SK-N-SH (cell line): ENCODE results near the gene CACNA1D. TPM values are rescaled to one million over a fixed set of nuclear protein-coding genes. Genes with fewer than 3 reads are reported as not detected.

Source experiments
- CTCF ChIA-PET: fragments of 300-600, 350-600 bp; formaldehyde crosslinking; extraction: SDS; loops from one replicate; lab custom pipeline; 2021; lab: Yijun Ruan, JAX
- POLR2A ChIA-PET: fragments of 350-600 bp; sonication (Branson Sonifier 250); formaldehyde crosslinking; extraction: SDS; loops from one replicate; lab custom pipeline; 2020; ENCODE audit warnings: antibody characterized with exemption, inconsistent platforms; lab: Yijun Ruan, JAX
- DNase-seq: peaks from one replicate; pipeline ENCODE4 v3.0.0; 2012
- H2AFZ ChIP-seq: fragments of 200-600 bp; sonication (generic); 2 replicates; pipeline ENCODE4 v1.8.1; 2016; ENCODE audit warnings: antibody characterized with exemption, mild to moderate bottlenecking, low read depth
- H3F3A ChIP-seq: fragments of 200-600 bp; sonication (generic); replicated peaks from 2 replicates; pipeline ENCODE3; 2016; ENCODE audit warnings: antibody characterized with exemption, mild to moderate bottlenecking; ENCODE audit not compliant: insufficient read depth
- H3K27ac ChIP-seq, 2 experiments: fragments of 200-500 bp in 1 of 2; fragments of 200-600 bp in 1 of 2; sonication (Bioruptor generic) in 1 of 2; sonication (generic), shearing (Covaris generic) in 1 of 2; 2 replicates each; pipeline versions ENCODE4 v1.5.1 to v1.6.1; 2014 to 2016; ENCODE audit warnings: low read depth in 2 of 2, inconsistent platforms in 1 of 2, low read length in 1 of 2, mild to moderate bottlenecking in 1 of 2, mixed read lengths in 1 of 2
- H3K27me3 ChIP-seq: fragments of 200-600 bp; sonication (generic), shearing (Covaris generic); 2 replicates; pipeline ENCODE4 v1.6.1; 2016; ENCODE audit warnings: mixed run types; ENCODE audit not compliant: insufficient read depth
- H3K36me3 ChIP-seq, 2 experiments: fragments of 200-500 bp in 1 of 2; fragments of 200-600 bp in 1 of 2; sonication (Bioruptor generic) in 1 of 2; sonication (generic) in 1 of 2; replicated peaks in 1 of 2; 2 replicates each; pipeline versions ENCODE3 to v1.5.1; 2014 to 2016; ENCODE audit warnings: low read length in 1 of 2, mild to moderate bottlenecking in 1 of 2; ENCODE audit not compliant: insufficient read depth in 2 of 2, control insufficient read depth in 1 of 2
- H3K4me1 ChIP-seq, 2 experiments: fragments of 200-500 bp in 1 of 2; fragments of 200-600 bp in 1 of 2; sonication (Bioruptor generic) in 1 of 2; sonication (generic), shearing (Covaris generic) in 1 of 2; 2 replicates each; pipeline versions ENCODE4 v1.5.1 to v1.6.1; 2014 to 2016; ENCODE audit warnings: low read depth in 1 of 2, low read length in 1 of 2, mixed run types in 1 of 2; ENCODE audit not compliant: insufficient read depth in 2 of 2, control insufficient read depth in 1 of 2
- H3K4me2 ChIP-seq: fragments of 200-600 bp; sonication (generic), shearing (Covaris generic); 2 replicates; pipeline ENCODE4 v1.6.1; 2017; ENCODE audit warnings: mixed run types
- H3K4me3 ChIP-seq, 2 experiments: fragments of 200-500 bp in 1 of 2; fragments of 200-600 bp in 1 of 2; sonication (Bioruptor generic) in 1 of 2; sonication (generic), shearing (Covaris generic) in 1 of 2; 2 replicates each; pipeline versions ENCODE4 v1.5.1 to v1.8.1; 2014 to 2016; ENCODE audit warnings: low read depth in 2 of 2, inconsistent platforms in 1 of 2, low read length in 1 of 2, mild to moderate bottlenecking in 1 of 2, mixed read lengths in 1 of 2, moderate library complexity in 1 of 2
- H3K79me2 ChIP-seq: fragments of 200-600 bp; sonication (generic); 2 replicates; pipeline ENCODE4 v1.8.1; 2017; ENCODE audit warnings: mild to moderate bottlenecking; ENCODE audit not compliant: insufficient read depth
- H3K9ac ChIP-seq: fragments of 200-600 bp; sonication (generic); 2 replicates; pipeline ENCODE4 v1.6.1; 2017; ENCODE audit warnings: mixed run types
- H3K9me2 ChIP-seq: fragments of 200-600 bp; sonication (generic); 2 replicates; pipeline ENCODE4 v1.6.1; 2017; ENCODE audit warnings: mixed run types
- H3K9me3 ChIP-seq: fragments of 200-600 bp; sonication (generic); 2 replicates; pipeline ENCODE4 v1.6.1; 2017; ENCODE audit warnings: mixed run types, mild to moderate bottlenecking, moderate library complexity
- H4K20me1 ChIP-seq: fragments of 200-600 bp; sonication (generic); 2 replicates; pipeline ENCODE4 v1.6.1; 2017; ENCODE audit warnings: mild to moderate bottlenecking, mixed run types; ENCODE audit not compliant: insufficient read depth
- CHD2 ChIP-seq: fragments of 150-350 bp; IDR thresholded peaks from 2 replicates; pipeline ENCODE4 v1.6.1; 2018; ENCODE audit warnings: low read length; ENCODE audit not compliant: partially characterized antibody
- FOXJ3 ChIP-seq: sonication (generic); formaldehyde crosslinking; IDR thresholded peaks from 2 replicates; pipeline ENCODE4 v1.5.1; 2020; ENCODE audit warnings: mild to moderate bottlenecking, missing genetic modification reagents
- GABPA ChIP-seq: IDR thresholded peaks from 2 replicates; pipeline ENCODE4 v1.4.0; 2012; ENCODE audit warnings: low read depth, mild to moderate bottlenecking
- JUND ChIP-seq: IDR thresholded peaks from 2 replicates; pipeline ENCODE4 v1.4.0; 2012
- NFIC ChIP-seq: IDR thresholded peaks from 2 replicates; pipeline ENCODE4 v1.4.0; 2012; ENCODE audit warnings: borderline replicate concordance
- NRF1 ChIP-seq: IDR thresholded peaks from 2 replicates; pipeline ENCODE4 v1.6.1; 2012; ENCODE audit warnings: low read depth, mild to moderate bottlenecking, low read length
- POLR2AphosphoS5 ChIP-seq: IDR thresholded peaks from 2 replicates; pipeline ENCODE4 v1.6.1; 2012; ENCODE audit warnings: low read depth, low read length
- RAD21 ChIP-seq: IDR thresholded peaks from 2 replicates; pipeline ENCODE4 v1.6.1; 2012; ENCODE audit warnings: mild to moderate bottlenecking, low read length
- RCOR1 ChIP-seq: fragments of 150-350 bp; IDR thresholded peaks from 2 replicates; pipeline ENCODE4 v1.6.1; 2017; ENCODE audit warnings: antibody characterized with exemption, low read length
- SIN3A ChIP-seq: IDR thresholded peaks from 2 replicates; pipeline ENCODE4 v1.6.1; 2012; ENCODE audit warnings: low read depth, mild to moderate bottlenecking, low read length, moderate library complexity, borderline replicate concordance
- SMC3 ChIP-seq: IDR thresholded peaks from 2 replicates; pipeline ENCODE4 v1.6.1; 2012; ENCODE audit warnings: low read depth, low read length, improper control_type of control experiment
- TEAD4 ChIP-seq: IDR thresholded peaks from 2 replicates; pipeline ENCODE4 v1.4.0; 2012; ENCODE audit warnings: mild to moderate bottlenecking, borderline replicate concordance; ENCODE audit not compliant: insufficient read depth
- YY1 ChIP-seq: IDR thresholded peaks from 2 replicates; pipeline ENCODE4 v1.4.0; 2012; ENCODE audit warnings: low read depth, mild to moderate bottlenecking
- WGBS: methylation state at CpG from one replicate; pipeline ENCODE4 v1.1.6; 2017; ENCODE audit warnings: low lambda C conversion rate; 5-methylcytosine and 5-hydroxymethylcytosine counted together
- polyA plus RNA-seq, 3 experiments: library from polyadenylated mRNA; depleted of rRNA; stranded (reverse); fragments of >200 nt; gene quantifications; 2 replicates each; pipeline ENCODE4 v1.2.3, GENCODE V29; 2012
- TF ChIP-seq, protein P1 (sequence below): IDR thresholded peaks from 2 replicates; pipeline ENCODE4 v1.4.0; 2012; ENCODE audit warnings: low read depth, borderline replicate concordance
- TF ChIP-seq, protein P2 (sequence below): fragments of 150-350 bp; IDR thresholded peaks from 2 replicates; pipeline ENCODE4 v1.6.1; 2016; ENCODE audit warnings: mild to moderate bottlenecking, low read depth, low read length

CACNA1D gene
- polyA plus RNA-seq, 1 of the 3 experiments (the other 2 are of a cell fraction), result 0.12 TPM

DNA sequence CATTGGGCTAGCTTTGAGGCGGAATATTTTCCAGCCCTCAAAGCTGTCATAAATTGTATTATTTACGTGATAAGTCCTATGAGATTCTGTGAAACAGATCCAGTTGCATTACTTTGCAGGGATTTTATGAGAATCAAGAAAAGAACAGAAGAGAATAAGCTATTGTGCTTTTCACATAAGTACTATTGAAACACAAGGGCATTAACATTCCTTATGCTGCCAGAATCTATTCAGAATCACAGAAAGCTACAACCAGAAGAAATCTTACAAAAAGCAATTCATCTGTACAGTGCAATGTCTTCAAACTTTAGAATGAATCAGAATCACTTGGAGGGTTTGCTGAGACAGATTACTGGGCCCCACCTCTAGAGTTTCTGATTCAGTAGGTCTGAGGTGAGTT, 10.6 kb upstream of the CACNA1D start:
- Histone ChIP-seq H4K20me1 (no peaks in the 10 kb centered on the region), H3K9me3 (no peaks in the 10 kb centered on the region), H3K79me2 (no peaks in the 10 kb centered on the region), H3K4me1 (peaks cover 0 to 6% of the 10 kb centered on the region in 2 experiments; a peak in 1 of 4 replicates), H3K27ac (no peak overlapping the region), H3K27me3 (no peaks in the 10 kb centered on the region), H3K36me3 (no peaks in the 10 kb centered on the region), H3K4me2 (no peak overlapping the region), H2AFZ (no peak overlapping the region)
- 54% methylated on average over 2 of the region's 2 CpGs for WGBS
- CTCF ChIA-PET, result interaction anchor here (0.6 to 0.9 kb wide), 2 partner anchors 103 to 251 kb away, joined by 3 to 4 read pairs; no protein-coding TSS in a partner anchor
- DNase-seq, result no peak
- TF ChIP-seq JUND (no peak), GABPA (no peak), RAD21 (no peak), TEAD4 (no peak), POLR2AphosphoS5 (no peak), SMC3 (no peak), YY1 (no peak)
- TF ChIP-seq, protein P1, sequence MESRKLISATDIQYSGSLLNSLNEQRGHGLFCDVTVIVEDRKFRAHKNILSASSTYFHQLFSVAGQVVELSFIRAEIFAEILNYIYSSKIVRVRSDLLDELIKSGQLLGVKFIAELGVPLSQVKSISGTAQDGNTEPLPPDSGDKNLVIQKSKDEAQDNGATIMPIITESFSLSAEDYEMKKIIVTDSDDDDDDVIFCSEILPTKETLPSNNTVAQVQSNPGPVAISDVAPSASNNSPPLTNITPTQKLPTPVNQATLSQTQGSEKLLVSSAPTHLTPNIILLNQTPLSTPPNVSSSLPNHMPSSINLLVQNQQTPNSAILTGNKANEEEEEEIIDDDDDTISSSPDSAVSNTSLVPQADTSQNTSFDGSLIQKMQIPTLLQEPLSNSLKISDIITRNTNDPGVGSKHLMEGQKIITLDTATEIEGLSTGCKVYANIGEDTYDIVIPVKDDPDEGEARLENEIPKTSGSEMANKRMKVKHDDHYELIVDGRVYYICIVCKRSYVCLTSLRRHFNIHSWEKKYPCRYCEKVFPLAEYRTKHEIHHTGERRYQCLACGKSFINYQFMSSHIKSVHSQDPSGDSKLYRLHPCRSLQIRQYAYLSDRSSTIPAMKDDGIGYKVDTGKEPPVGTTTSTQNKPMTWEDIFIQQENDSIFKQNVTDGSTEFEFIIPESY, result no peak
- TF ChIP-seq, all 33 proteins: peak for 0
- H3K9me2 ChIP-seq, result no peaks in the 10 kb centered on the region
- no peak overlapping the region for H3K4me3 ChIP-seq
- POLR2A ChIA-PET, result no interaction called here
- no peaks in the 10 kb centered on the region for H3F3A ChIP-seq
- H3K9ac ChIP-seq, result no peak overlapping the region

DNA sequence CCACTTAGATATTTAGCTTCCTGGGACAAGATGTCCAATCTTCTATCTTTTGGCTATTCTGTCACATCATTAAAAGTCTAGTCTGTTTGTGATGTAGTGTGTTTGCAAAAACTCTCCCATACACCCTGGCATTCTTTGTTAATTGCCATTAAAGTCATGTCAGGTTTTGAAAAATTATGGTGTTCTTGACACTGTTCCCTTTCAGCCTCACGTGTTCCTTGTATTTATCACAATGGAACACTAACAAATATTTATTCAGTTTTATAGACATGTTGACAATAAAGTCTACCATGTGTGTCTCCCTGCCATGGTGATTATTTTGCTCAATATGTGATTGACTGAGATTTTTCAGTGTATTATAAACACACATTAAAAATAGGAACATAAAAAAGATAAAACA, 9.4 kb upstream of the CACNA1D start:
- DNase-seq, result no peak
- no peak overlapping the region for H3K27ac ChIP-seq
- CTCF ChIA-PET, result interaction anchor here (0.7 to 1.3 kb wide), 3 partner anchors 10 to 226 kb away, joined by 3 to 4 read pairs (median 4); no protein-coding TSS in a partner anchor
- no peaks in the 10 kb centered on the region for H3K36me3 ChIP-seq
- no peaks in the 10 kb centered on the region for H3K27me3 ChIP-seq
- no peaks in the 10 kb centered on the region for H3K9me2 ChIP-seq
- no peaks in the 10 kb centered on the region for H3K9me3 ChIP-seq
- no peak for TF ChIP-seq RCOR1
- TF ChIP-seq NRF1, result no peak
- no peak for TF ChIP-seq NFIC
- TF ChIP-seq CHD2, result no peak
- TF ChIP-seq SIN3A, result no peak
- no peak for TF ChIP-seq FOXJ3
- TF ChIP-seq TEAD4, result no peak
- TF ChIP-seq, protein P2, sequence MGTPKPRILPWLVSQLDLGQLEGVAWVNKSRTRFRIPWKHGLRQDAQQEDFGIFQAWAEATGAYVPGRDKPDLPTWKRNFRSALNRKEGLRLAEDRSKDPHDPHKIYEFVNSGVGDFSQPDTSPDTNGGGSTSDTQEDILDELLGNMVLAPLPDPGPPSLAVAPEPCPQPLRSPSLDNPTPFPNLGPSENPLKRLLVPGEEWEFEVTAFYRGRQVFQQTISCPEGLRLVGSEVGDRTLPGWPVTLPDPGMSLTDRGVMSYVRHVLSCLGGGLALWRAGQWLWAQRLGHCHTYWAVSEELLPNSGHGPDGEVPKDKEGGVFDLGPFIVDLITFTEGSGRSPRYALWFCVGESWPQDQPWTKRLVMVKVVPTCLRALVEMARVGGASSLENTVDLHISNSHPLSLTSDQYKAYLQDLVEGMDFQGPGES, result no peak
- H3F3A ChIP-seq, result no peaks in the 10 kb centered on the region
- H3K79me2 ChIP-seq, result no peaks in the 10 kb centered on the region
- H2AFZ ChIP-seq, result no peak overlapping the region
- no peak overlapping the region for H3K9ac ChIP-seq
- peaks cover 0 to 2% of the 10 kb centered on the region in 2 experiments; a peak in 1 of 4 replicates for H3K4me1 ChIP-seq
- H3K4me3 ChIP-seq, result no peak overlapping the region
- H3K4me2 ChIP-seq, result no peak overlapping the region
- POLR2A ChIA-PET, result no interaction called here
- no peaks in the 10 kb centered on the region for H4K20me1 ChIP-seq
- 10% methylated on average over 1 of the region's 1 CpG for WGBS
